ENCODE results near the gene MSMB.

MSMB gene

GRCh38 chr10:46075869-46076268, 29.8 kb upstream of the MSMB start:
- H3K9ac ChIP-seq, result peak overlapping the region in 3 of 11 experiments; percentile 1 to 72 (median 69); a peak in 5 of 22 replicates
- H3K4me2 ChIP-seq, result peak overlapping the region in 3 of 11 experiments; percentile 7 to 74 (median 62); a peak in 6 of 22 replicates
- no peaks in the 10 kb centered on the region for H3K27me3 ChIP-seq
- peaks cover 0 to 10% (median 0%) of the 10 kb centered on the region in 11 experiments; a peak in 4 of 22 replicates for H3K9me3 ChIP-seq (replicated peaks in 1 of 11)
- H4K20me1 ChIP-seq, result no peaks in the 10 kb centered on the region
- peaks cover 5 to 69% (median 51%) of the 10 kb centered on the region in 10 experiments; a peak in 19 of 20 replicates for H3K4me1 ChIP-seq
- no peak for TF ChIP-seq Cebpa-rat (IDR thresholded peaks at IDR 0.05)
- no peak overlapping the region for H3K4me3 ChIP-seq
- no peaks in the 10 kb centered on the region; a peak in 1 of 22 replicates for H3K36me3 ChIP-seq
- peak overlapping the region in 8 of 11 experiments; percentile 76 to 92 (median 84); a peak in 14 of 22 replicates for H3K27ac ChIP-seq

GRCh38 chr10:46074196-46074946, 28.3 kb upstream of the MSMB start:
- Histone ChIP-seq H3K4me1 (peaks cover 0 to 67% (median 38%) of the 10 kb centered on the region in 10 experiments; a peak in 18 of 20 replicates), H3K27ac (peak overlapping the region in 7 of 11 experiments; percentile 10 to 92 (median 29); a peak in 9 of 22 replicates), H3K4me2 (peak overlapping the region in 3 of 11 experiments; percentile 4 to 16 (median 8); a peak in 3 of 22 replicates), H3K9me3 (replicated peaks in 1 of 11) (peaks cover 0 to 10% (median 0%) of the 10 kb centered on the region in 11 experiments; a peak in 4 of 22 replicates), H3K9ac (no peak overlapping the region; a peak in 1 of 22 replicates), H3K27me3 (no peaks in the 10 kb centered on the region), H4K20me1 (no peaks in the 10 kb centered on the region), H3K36me3 (no peaks in the 10 kb centered on the region; a peak in 1 of 22 replicates), H3K4me3 (no peak overlapping the region)
- no peak for TF ChIP-seq Cebpa-rat (IDR thresholded peaks at IDR 0.05)

DNA sequence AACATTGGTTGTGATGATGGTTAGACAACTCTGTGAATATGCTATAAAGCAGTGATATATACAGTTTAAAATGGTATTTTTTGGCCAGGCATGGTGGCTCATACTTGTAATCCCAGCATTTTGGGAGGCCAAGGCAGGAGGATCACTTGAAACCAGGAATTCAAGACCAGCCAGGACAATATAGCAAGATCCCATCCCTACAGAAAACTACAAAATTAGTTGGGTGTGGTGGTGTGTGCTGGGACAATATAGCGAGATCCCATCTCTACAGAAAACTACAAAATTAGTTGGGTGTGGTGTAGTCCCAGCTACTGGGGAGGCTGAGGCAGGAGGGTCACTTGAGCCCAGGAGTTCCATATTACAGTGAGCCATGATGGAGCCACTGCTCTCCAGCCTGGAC, 27.5 kb upstream of the MSMB start:
- Histone ChIP-seq H3K27ac (0 out of 22 replicates have a peak overlapping the region, but pooled peaks of 1 of the 11 experiments have one; percentile 6), H3K27me3 (no peaks in the 10 kb centered on the region), H3K4me2 (no peak overlapping the region), H3K36me3 (no peaks in the 10 kb centered on the region; a peak in 1 of 22 replicates), H3K4me1 (peaks cover 0 to 59% (median 30%) of the 10 kb centered on the region in 10 experiments; a peak in 18 of 20 replicates), H3K4me3 (no peak overlapping the region), H3K9me3 (replicated peaks in 1 of 11) (peaks cover 0 to 10% (median 4%) of the 10 kb centered on the region in 11 experiments; a peak in 4 of 22 replicates), H4K20me1 (no peaks in the 10 kb centered on the region), H3K9ac (no peak overlapping the region)
- no peak for TF ChIP-seq Cebpa-rat (IDR thresholded peaks at IDR 0.05)

GRCh38 chr10:46070749-46071148, 24.7 kb upstream of the MSMB start:
- H3K4me3 ChIP-seq, result no peak overlapping the region
- peaks cover 0 to 10% (median 4%) of the 10 kb centered on the region in 11 experiments; a peak in 4 of 22 replicates for H3K9me3 ChIP-seq (replicated peaks in 1 of 11)
- H3K27me3 ChIP-seq, result no peaks in the 10 kb centered on the region
- peak overlapping the region in 4 of 11 experiments; percentile 7 to 54 (median 26); a peak in 5 of 22 replicates for H3K4me2 ChIP-seq
- TF ChIP-seq Cebpa-rat (IDR thresholded peaks at IDR 0.05), result no peak
- peak overlapping the region in 1 of 11 experiments; percentile 11; a peak in 1 of 22 replicates for H3K9ac ChIP-seq
- H3K27ac ChIP-seq, result peak overlapping the region in 5 of 11 experiments; percentile 10 to 59 (median 36); a peak in 7 of 22 replicates
- H4K20me1 ChIP-seq, result no peaks in the 10 kb centered on the region
- H3K4me1 ChIP-seq, result peaks cover 0 to 31% (median 7%) of the 10 kb centered on the region in 10 experiments; a peak in 12 of 20 replicates
- H3K36me3 ChIP-seq, result no peaks in the 10 kb centered on the region; a peak in 1 of 22 replicates

- peak overlapping the region in 4 of 11 experiments; percentile 27 to 59 (median 45); a peak in 6 of 22 replicates for H3K27ac ChIP-seq
- TF ChIP-seq Cebpa-rat (IDR thresholded peaks at IDR 0.05), result no peak
- H3K9ac ChIP-seq, result peak overlapping the region in 1 of 11 experiments; percentile 11; a peak in 1 of 22 replicates
- H3K4me1 ChIP-seq, result peaks cover 0 to 25% (median 6%) of the 10 kb centered on the region in 10 experiments; a peak in 12 of 20 replicates
- H3K9me3 ChIP-seq (replicated peaks in 1 of 11), result peaks cover 0 to 10% (median 4%) of the 10 kb centered on the region in 11 experiments; a peak in 4 of 22 replicates
- peak overlapping the region in 5 of 11 experiments; percentile 14 to 54 (median 17); a peak in 6 of 22 replicates for H3K4me2 ChIP-seq
- no peak overlapping the region for H3K4me3 ChIP-seq
- H4K20me1 ChIP-seq, result no peaks in the 10 kb centered on the region
- H3K27me3 ChIP-seq, result no peaks in the 10 kb centered on the region
- H3K36me3 ChIP-seq, result no peaks in the 10 kb centered on the region; a peak in 1 of 22 replicates
Measured at GRCh38 chr10:46069771-46070463, 23.8 kb upstream of the MSMB start.

DNA sequence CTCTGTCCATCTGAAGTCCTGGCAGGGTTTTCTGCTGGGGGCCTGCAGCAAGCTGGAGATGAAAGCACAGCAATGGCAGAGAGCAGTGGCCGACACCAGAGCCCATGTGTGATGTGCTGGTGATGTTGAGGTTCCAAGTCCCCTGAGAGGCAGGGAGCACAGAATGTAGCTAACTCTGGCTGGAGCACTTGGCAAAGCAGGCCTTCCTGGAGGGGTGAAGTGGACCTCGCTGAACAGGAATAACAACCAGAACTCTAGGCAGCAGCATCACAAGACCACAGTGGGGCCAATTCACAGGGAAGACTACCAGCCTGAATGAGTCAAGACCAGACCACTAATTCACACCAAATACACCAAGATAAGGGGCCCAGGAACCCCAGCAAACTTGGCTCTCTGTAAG, 22.8 kb upstream of the MSMB start:
- Histone ChIP-seq H3K9me3 (replicated peaks in 1 of 11) (peaks cover 0 to 10% (median 4%) of the 10 kb centered on the region in 11 experiments; a peak in 4 of 22 replicates), H3K9ac (no peak overlapping the region), H3K27ac (peak overlapping the region in 2 of 11 experiments; percentile 27 to 42; a peak in 2 of 22 replicates), H3K27me3 (no peaks in the 10 kb centered on the region), H3K4me1 (peaks cover 0 to 17% (median 6%) of the 10 kb centered on the region in 10 experiments; a peak in 10 of 20 replicates), H4K20me1 (no peaks in the 10 kb centered on the region), H3K36me3 (no peaks in the 10 kb centered on the region; a peak in 1 of 22 replicates), H3K4me2 (no peak overlapping the region), H3K4me3 (no peak overlapping the region)
- TF ChIP-seq Cebpa-rat (IDR thresholded peaks at IDR 0.05), result no peak

DNA sequence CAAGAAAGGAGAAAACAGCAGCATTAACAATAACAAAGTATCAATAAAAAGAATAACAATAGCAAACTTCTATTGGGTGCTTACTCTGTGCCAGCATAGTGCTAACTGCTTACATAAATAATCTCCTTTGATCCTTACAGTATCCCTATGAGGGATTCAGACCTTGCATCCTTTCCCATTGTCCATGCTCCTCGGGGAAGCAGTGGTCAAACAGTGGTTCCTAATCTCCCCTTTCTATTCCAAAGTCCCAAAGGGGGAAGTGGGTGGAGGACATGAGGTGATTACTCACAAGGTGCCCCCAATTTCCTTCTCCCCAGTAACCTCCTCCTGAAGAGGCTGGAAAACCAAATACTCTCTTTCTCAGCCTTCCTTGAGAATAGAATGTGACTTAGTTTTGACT, 22.0 kb upstream of the MSMB start:
- no peak overlapping the region for H3K9ac ChIP-seq
- H3K27ac ChIP-seq, result no peak overlapping the region
- no peaks in the 10 kb centered on the region for H3K27me3 ChIP-seq
- H3K4me2 ChIP-seq, result no peak overlapping the region
- peaks cover 0 to 17% (median 6%) of the 10 kb centered on the region in 10 experiments; a peak in 10 of 20 replicates for H3K4me1 ChIP-seq
- no peak overlapping the region for H3K4me3 ChIP-seq
- no peak for TF ChIP-seq Cebpa-rat (IDR thresholded peaks at IDR 0.05)
- no peaks in the 10 kb centered on the region for H3K36me3 ChIP-seq
- H3K9me3 ChIP-seq (replicated peaks in 1 of 11), result peaks cover 0 to 4% (median 0%) of the 10 kb centered on the region in 11 experiments; a peak in 3 of 22 replicates
- no peaks in the 10 kb centered on the region for H4K20me1 ChIP-seq

- Histone ChIP-seq H3K9ac (no peak overlapping the region), H3K27ac (no peak overlapping the region), H3K27me3 (no peaks in the 10 kb centered on the region), H4K20me1 (no peaks in the 10 kb centered on the region), H3K4me3 (no peak overlapping the region), H3K4me2 (no peak overlapping the region), H3K4me1 (no peaks in the 10 kb centered on the region), H3K9me3 (replicated peaks in 1 of 11) (0 out of 22 replicates have a peak, but pooled peaks cover 0 to 4% (median 0%) of the 10 kb centered on the region in 11 experiments), H3K36me3 (no peaks in the 10 kb centered on the region)
- TF ChIP-seq Cebpa-rat (IDR thresholded peaks at IDR 0.05), result no peak
Measured at GRCh38 chr10:46064269-46064817, 18.3 kb upstream of the MSMB start.

Data from BLaER1 treated with 17β-estradiol and CSF1 and Interleukin-3, amounts not matched to agents 10 nM and 100 nM (cell line).